ENCODE measurements around the gene ANOS1. TPM values are rescaled to one million over a fixed set of nuclear protein-coding genes. Genes with fewer than 3 reads are reported as not detected.

The ANOS1 gene, protein sequence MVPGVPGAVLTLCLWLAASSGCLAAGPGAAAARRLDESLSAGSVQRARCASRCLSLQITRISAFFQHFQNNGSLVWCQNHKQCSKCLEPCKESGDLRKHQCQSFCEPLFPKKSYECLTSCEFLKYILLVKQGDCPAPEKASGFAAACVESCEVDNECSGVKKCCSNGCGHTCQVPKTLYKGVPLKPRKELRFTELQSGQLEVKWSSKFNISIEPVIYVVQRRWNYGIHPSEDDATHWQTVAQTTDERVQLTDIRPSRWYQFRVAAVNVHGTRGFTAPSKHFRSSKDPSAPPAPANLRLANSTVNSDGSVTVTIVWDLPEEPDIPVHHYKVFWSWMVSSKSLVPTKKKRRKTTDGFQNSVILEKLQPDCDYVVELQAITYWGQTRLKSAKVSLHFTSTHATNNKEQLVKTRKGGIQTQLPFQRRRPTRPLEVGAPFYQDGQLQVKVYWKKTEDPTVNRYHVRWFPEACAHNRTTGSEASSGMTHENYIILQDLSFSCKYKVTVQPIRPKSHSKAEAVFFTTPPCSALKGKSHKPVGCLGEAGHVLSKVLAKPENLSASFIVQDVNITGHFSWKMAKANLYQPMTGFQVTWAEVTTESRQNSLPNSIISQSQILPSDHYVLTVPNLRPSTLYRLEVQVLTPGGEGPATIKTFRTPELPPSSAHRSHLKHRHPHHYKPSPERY
- total RNA-seq: under 1 TPM; under 0.01 to 0.34 TPM

DNA sequence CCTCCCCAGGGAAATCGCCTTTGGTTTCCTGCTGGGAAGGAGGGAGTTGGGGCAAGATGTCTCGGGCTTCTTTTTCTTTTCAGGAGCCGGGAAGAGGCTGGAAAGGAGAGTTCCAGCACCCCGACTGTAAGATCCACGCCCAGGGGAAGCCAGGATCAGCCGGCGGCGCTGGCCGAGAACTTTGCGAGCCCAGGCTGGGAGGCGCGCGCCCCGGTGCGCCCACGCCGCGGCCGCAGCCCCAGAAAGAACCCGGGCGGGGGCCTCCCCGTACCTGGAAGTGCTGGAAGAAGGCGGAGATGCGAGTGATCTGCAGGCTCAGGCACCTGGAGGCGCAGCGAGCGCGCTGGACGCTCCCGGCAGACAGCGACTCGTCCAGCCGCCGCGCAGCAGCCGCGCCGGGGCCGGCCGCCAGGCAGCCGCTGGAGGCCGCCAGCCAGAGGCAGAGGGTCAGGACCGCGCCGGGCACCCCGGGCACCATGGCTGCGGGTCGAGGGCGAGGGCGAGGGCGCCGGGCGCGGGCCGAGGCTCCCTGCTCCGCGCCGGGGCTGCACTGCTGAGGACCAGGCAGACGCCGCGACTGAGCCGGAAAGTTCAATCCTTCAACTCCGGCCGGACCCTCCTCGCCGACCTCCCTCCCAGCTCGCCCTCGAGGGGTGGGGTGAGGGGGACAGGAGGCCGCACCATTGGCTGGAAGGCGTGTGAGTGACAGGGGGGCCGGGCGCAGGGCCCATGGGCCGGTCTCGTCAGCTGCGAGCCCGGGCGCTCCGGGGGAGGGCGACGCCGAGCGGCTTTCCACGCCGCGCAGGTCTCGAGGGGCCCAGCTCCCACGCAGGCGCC lies at the start of gene ANOS1:
Gene ANOS1, minus strand, starts transcription at position 579 of the 837 bp plus-strand sequence. Its CDS starts 101 bp downstream, at position 478.

Other genes with a start within 250 kb of the ANOS1 start
- not detected for gene FAM9A, start 69.2 kb upstream of the ANOS1 start, total RNA-seq

Measured in melanocyte of skin (primary cell).